ENCODE results near the gene KMT5B.
"Not testable (repeated sequence)": the region's sequence is repeated elsewhere in the genome, so short reads cannot be mapped to it uniquely, and the experiment has no call there.

Gene KMT5B

DNA sequence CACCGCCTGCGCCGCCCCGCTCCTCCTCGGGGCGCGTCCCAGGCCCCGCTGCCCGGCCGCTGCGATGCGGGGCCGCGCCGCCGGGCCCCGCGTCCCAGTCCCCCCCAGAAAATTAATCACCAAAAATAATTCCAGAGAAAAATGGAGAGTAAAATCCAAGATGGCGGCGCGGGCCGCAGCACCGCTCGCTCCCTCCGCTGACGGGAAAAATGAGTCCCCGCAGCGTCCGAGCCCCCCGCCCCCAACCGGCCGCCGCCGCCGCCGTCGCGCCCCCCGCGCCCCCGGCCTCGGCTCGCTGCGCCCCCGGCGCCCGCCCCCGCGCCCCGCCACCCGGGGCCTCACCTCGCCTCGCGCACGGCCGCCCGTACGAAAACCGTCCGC lies at the start of gene KMT5B:
TSS of gene KMT5B (minus strand) at position 162 of the 381 bp plus-strand sequence. CDS start 23,220 bp downstream, outside the sequence.
- peak; percentile 82 for DNase-seq (ENCODE audit: low read depth, low spot score)

DNA sequence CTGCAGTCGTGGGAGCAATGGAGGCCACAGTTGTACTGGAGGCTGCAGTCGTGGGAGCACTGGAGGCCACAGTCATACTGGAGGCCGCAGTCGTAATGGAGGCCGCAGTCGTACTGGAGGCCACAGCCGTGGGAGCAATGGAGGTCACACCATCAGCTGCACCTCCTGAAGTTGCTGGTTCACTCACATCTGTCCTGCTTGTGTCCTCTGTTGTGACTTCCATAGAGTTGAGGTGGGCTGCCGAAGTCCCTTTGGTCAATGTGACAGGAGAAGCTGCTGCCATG lies 49.4 kb upstream of the KMT5B start:
- DNase-seq (ENCODE audit: low read depth, low spot score), result no peak

DNA sequence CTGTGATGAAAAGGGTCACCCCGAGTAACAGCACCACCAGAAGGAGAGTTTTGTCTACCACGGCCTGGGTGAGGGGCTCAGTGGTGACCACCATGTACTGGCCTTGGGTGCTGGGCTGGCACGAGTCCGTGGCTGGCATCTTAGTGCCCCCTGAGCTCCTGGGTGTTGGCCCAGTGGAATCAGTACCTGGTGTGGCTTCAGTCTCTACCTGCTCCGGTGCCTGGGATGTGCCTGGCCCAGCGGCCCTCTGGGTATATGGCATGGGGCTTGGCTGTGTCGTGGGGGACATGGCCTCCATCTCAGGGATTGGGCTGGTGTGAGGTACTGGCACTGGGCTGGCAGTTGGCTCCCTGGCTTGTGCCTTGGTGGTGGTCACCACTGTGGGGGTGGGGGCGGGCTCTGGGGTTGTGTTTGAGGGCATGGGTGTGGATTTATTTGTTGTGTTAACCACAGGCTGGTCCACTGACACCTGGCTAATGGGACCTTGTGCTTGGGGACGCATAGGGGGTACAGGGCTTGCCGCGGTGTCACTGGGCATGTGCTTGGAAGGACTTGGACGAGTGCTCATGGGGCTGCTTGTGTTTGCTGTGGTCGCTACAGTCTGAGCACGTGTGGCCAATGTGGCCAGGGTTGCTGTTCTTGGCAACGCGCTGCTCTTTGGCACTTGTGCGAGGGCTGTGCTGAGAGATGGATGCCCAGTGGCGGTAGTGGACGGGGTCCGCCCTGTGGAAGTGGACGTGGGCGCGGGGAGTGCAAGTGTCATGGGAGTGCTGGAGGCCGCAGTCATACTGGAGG lies 48.9 kb upstream of the KMT5B start:
- DNase-seq (ENCODE audit: low read depth, low spot score), result no peak

DNA sequence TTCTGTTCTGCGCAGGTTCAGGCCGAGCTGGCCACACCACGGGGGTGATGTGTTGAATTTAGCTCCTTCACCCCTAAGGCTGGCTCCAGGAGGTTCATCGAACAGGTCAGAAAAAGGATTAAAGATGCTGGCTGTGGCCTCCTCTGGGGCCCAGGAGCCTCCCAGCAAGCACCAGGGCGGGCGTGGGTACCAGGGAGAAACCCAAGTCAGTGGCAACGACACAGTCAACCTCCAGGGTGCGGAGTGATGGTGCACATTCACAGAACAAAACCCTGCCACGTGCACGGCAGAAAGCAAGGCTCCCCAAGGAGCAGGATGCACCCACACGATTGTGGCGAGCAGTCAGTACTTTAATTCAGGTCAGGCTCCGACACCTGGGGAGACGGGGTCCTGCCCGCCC lies 47.9 kb upstream of the KMT5B start:
- DNase-seq (ENCODE audit: low read depth, low spot score), result no peak

DNA sequence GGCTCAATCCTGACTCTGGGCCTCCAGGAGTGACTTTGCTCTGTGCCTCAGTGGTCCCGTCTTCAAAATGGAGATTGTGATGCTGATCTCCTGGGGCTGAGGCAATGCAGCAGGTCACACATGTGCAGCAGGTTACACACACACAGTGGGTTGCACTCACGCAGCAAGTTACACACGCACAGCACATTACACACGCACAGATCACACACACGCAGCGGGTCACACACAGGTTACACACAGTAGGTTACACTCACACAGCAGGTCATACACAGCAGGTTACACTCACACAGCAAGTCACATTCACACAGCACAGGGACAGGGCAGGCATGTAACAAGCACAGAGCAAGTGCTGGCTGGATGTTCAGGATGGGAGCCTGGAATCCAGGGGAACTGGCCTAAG lies 47.4 kb upstream of the KMT5B start:
- DNase-seq (ENCODE audit: low read depth, low spot score), result no peak

DNA sequence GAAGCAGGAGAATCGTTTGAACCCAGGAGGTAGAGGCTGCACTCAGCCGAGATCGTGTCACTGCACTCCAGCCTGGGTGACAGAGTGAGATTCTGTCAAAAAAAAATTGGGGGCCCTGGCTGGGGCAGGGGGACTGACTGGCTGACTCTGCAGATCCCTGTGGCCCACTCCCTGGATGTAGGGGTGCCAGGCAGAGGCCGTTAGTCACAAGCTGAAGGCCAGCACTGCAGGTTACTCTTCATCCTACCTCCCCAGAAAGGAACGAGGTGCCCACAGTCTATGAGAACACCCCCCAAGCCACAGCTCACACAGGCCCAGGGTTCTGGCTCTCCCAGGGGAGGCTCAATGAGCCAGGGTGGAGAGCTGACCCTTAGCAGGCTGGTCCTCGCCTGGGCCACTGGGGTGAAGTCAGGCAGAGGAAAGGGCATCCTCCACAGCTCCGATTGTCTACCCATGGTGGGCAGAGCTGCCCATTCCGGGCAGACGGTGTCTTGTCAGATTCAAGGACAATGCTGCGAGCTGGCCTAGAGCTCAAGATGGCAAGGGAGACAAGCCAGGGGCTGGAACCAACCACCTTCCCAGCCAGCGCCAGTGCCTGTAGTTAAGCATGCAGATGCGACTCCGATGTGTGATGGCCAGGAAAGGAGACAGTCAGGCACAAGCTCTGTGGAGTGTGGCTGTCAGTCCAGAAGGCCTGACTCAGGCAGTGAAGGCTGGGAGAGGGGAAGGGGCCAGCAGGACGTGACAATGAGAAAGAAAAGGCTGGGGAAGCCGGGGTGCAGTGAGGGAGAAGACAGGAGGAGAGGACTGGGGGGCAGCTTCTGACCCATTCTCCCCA lies 46.2 kb upstream of the KMT5B start:
- no peak for DNase-seq (ENCODE audit: low read depth, low spot score)

DNA sequence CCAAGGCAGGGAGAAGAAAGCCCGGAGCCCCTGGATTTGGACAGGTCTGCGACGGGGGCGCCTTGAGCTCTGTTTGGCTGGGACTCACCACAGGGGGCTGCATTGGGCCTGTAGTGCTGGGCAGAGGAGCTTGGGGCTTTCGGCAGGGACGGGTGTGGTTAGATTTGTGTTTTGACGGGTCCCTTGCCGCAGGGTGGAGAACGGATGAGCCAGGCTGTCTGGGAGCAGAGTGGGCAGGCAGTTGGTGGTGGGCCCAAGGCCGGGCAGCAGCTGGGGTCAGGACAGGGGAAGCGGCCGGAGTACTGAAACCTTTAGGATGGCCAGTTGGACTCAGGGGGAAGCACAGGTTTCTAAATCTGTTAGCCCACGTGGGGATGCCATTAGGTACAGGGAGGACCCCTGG lies 45.3 kb upstream of the KMT5B start:
- DNase-seq (ENCODE audit: low read depth, low spot score), result no peak

DNA sequence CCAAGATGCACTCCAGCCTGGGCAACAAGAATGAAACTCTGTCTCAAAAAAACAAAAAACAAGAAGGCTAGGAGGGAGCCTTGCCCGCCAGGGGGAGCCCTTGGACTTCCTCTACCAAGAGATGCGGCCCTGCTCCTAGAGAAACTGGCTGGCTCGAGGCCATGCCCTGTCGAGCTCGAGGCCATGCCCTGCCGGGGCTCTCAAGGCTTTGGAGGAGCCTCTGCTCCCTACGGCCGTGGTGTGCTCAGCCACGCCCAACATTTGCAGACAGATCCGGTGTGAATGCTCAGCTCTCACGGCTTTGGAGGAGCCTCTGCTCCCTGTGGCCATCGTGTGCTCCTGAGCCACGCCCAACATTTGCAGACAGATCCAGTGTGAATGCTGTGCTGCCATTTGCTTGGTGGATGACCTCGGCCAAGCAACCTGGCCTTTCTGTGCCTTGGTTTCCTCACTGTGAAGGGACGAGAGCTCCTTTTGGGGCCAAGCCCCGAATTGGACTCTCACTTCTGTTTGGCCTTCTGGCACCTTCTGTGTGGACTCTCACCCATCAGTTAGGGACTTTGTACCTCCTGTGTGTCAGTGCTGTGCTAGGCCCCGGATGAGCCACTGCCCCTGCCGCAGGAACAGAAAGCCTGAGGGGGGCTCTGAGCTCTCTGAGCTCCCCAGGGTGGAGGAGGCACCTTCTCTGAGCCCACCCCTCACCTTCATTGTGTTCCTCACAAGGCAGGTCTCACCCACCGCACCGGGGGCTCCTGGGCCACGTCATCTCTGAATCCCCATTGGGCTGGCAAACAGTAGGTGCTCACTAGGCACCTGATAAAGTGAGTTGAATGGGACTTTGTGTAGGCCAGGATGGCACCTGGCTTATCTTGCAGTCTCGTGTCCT lies 44.6 kb upstream of the KMT5B start:
- DNase-seq (ENCODE audit: low read depth, low spot score), result peak; percentile 94

DNA sequence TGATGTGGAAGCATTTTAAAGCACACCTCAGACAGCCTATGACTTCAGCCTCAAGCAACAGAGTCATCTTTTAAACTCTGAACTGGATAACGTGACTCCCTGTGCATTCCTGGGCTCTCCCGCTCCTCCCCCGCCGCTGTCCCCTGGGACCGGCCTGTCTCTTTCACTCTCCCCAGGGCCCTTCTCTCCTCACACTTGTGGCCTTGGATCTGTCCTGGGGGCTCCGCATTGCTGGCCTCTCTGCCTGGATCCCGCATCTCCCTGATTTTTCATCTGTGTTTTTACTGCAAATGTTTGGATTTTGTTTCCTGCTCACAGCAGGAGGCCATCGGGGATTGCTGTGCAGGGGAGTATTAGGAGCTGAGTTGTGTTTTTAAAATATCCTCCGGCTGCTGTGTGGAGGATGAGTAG lies 43.2 kb upstream of the KMT5B start:
- peak; percentile 27 for DNase-seq (ENCODE audit: low read depth, low spot score)

DNA sequence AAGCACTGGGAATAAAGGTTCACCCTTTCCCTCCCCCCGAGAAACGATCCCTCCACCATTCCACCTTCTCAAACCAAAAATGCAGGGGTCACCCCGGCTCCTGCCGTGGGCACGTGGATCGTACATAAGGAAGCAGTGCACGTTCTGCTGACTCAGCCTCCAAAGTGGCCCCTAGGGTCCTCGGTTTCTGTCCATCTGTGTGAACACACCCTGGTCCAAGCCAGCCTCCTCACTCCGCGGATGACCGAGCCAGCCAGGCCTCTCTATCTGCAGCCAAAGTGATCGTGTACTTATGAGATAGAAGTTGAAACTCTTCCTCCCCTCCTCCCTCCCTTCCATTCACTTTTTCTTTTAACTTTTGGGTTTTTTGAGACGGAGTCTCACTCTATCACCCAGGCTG lies 42.4 kb upstream of the KMT5B start:
- no peak for DNase-seq (ENCODE audit: low read depth, low spot score)

DNA sequence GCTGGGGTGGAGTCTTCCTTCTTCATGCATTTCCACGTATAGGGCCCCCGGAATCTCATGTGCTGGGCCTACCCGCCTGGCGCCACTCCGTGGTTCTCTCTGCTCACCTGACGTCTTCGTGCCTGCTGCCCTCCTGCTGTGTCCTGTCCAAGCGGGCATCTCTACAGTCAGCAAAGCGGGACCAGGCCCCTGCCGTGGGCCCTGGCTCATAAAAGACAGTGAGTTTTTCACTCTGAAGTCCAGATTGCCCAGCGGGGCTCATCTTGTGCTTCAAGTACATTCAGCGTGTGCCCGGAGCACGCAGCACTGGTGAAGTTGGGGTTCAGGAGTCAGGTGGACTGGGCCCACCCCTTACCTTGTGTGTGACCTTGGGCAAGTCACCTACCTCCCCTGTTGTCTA lies 41.3 kb upstream of the KMT5B start:
- no peak for DNase-seq (ENCODE audit: low read depth, low spot score)

DNA sequence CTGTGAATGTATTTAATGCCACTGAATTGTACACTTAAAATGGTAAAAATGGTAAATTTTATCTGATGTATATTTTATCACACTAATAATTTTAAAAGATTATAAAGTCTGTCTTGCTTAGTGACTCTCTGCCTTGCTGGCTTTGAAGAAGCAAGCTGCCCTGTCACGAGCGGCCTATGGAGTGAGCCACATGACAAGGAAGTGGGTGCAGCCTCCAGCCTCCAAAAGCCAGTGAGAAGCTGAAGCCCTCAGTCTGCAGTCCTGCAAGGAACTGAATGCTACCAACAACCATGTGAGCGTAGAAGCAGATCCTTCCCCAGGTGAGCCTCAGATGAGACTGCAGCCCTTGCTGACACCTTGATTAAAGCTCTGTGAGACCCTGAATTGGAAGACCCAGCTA lies 38.7 kb upstream of the KMT5B start:
- DNase-seq (ENCODE audit: low read depth, low spot score), result no peak

DNA sequence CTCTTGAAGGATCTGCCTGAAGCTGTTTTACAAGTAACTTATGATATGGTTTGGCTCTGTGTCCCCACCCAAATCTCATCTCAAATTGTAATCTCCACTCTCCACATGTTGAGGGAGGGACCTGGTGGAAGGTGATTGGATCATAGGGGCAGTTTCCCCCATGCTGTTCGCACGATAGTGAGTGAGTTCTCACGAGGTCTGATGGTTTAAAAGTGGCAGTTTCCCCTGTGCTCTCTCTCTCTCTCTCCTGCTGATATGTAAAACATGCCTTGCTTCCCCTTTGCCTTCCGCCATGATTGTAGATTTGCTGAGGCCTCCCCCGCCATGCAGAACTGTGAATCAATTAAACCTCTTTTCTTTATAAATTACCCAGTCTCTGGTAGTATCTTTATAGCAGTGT lies 31.8 kb upstream of the KMT5B start:
- DNase-seq (ENCODE audit: low read depth, low spot score), result not testable (repeated sequence)

DNA sequence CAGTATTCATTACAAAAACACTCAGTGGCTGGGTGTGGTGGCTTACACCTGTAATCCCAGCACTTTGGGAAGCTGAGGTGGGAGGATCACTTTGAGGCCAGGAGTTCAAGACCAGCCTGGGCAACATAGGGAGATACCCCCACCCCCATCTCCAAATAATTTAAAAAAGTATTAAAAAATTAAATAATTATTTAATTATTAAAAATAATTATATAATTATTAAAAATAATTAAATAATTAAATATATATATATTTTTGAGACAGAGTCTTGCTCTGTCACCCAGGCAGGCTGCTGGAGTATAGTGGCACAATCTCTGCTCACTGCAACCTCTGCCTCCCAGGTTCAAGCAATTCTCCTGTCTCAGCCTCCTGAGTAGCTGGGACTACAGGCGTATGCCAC lies 30.8 kb upstream of the KMT5B start:
- DNase-seq (ENCODE audit: low read depth, low spot score), result not testable (repeated sequence)

DNA sequence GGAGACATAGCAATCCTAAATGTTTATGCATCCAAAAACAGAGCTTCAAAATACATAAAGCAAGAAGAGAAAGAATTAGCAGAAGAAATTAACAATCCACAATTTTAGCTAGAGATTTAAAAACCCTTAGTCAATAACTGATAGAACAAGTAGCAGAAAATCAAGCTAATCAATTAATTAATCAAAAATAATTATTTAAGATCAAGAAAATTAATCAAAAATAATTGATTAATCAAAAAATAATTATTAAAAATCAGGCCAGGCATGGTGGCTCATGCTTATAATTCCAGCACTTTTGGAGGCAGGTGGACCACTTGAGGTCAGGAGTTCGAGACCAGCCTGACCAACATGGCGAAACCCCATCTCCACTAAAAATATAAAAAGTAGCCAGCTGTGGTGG lies 29.5 kb upstream of the KMT5B start:
- DNase-seq (ENCODE audit: low read depth, low spot score), result no peak

DNA sequence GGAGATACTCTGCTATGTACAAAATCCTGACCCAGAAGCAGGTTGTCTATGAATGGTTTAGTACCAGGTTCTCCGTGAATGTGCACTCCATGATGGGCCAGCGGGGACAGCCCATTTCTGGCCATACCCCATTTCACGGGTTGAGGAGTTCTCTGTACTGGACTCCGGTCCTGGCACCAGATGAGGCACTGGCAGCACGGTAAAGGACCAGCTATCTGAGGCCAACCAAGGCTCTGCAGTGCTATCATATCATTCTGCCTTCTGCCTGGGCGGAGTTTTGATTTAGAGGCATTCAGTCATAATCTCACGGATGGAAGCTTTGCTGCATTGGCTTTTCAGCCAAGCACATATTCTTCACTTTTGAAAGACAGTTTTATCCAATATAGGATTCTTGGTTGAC lies 18.5 kb upstream of the KMT5B start:
- no peak for DNase-seq (ENCODE audit: low read depth, low spot score)

DNA sequence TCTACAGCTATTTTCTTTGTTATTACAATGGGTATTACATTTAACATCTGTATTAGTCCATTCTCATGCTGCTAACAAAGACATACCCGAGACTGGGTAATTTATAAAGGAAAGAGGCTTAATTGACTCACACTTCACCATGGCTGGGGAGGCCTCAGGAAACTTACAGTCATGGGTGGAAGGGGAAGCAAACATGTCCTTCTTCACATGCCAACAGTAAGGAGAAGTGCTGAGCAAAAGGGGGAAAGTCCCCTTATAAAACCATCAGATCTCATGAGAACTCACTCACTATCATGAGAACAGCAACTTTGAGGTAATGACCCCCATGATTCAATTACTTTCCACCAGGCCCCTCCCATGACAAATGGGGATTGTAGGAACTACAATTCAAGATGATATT lies 16.5 kb upstream of the KMT5B start:
- DNase-seq (ENCODE audit: low read depth, low spot score), result no peak

DNA sequence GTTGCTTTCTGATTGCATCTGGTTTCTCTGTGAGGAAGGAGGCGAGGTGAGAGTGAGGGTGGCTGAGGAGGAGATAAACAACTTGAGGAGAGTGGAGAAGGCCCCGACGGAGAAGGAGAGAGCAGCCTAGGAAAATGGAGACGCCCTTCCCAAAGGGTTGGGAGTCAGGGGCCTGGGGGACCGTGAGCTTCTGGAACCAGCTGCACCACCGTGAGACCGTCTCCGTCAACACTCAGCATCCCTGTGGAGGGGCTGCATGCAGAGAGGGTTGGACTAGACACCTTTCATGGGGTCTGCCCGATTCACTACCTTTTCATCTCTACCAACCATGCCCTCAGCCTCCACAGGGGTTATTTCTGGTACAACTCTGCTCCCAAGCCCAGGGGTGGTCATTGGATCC lies 13.3 kb upstream of the KMT5B start:
- no peak for DNase-seq (ENCODE audit: low read depth, low spot score)

DNA sequence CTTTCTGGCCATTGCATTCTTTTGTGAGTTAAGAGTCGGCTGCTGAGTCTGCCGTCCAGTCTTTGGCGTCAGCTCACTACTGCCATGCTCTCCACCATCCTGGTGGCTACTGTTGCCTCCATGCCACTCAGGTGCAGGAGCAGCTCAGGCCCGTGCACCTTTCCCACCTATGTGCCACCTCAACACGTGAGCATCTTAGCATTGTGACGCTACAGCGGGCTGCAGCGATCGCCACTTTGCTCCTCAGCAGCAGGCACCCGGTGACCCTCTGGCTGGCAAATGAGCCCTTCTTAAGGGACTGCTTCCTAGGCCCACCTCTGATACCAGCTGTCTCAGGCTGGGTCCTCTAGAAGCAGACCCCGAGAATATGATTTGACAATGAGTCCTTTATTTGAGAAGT lies 11.5 kb upstream of the KMT5B start:
- no peak for DNase-seq (ENCODE audit: low read depth, low spot score)

DNA sequence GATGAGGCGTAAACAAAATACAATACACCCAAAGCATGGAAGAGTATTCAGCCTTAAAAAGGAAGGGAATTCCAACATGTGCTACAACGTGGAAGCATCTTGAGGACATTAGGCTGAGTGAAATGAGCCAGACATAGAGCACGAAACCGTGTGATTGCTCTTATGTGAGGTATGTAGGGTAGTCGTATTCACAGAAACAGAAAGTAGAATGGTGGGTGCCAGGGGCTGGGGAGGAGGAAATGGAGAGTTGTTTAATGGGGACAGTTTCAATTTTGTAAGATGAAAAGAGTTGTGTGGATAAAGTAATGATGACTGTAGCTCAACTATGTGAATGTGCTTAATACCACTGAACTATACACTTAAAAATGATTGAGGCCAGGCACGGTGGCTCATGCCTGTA lies 10.2 kb upstream of the KMT5B start:
- DNase-seq (ENCODE audit: low read depth, low spot score), result no peak

DNA sequence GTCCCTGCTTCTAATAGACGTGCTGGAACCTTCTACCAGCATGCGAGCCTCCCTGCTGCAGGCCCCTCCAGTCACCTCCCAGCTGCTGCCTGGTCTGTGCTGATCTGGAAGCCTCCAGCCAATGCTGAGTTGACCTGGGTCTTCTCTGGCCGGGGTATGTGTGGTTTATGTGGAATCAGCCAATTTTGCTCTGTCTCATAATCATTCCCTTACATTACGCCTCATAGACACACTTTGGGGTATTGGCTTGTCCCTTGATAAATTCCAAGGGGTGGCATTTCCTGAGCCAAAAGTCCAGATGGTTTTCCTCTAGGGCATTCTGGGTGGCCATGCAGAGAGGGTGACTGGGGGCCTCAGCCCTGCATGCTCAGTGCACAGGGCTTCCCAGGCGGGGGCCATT lies 8.3 kb upstream of the KMT5B start:
- DNase-seq (ENCODE audit: low read depth, low spot score), result no peak

DNA sequence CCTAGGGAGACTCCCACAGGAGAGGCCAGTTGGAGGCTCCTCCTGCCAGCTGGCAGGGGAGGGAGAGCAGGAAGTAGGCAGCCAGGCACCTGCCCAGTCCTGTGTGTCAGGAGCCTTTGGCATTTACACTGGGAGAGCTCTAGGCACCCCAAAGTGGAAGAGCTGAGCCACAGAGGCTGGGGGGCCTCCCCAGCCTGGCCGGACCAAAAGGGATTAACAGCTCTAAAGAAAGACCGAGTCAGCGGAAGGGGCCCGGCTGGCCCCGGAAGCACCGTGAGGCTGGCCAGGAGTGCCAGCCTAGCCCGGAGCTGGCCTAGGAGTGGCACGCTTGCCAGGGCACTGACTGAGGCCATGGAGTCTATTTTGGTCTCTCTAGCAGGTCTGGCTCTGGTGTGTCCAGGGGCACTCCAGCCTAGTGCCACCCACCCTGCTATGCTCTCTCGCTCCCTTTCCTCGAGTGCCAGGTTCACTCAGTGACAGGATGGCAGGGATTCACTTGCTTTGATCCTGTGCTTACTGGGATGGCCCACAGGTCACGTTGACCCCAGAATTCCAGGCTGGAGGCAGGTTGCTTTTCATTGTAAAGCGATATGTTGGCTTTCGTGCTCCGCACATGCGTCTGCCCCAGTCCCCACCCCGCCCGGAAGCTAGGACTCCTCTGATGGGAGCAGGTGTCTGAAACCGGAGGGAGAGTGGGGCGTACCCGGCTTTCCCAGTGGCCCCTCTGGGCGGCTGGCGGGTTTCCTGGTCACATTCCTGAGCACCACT lies 3.3 kb upstream of the KMT5B start:
- no peak for DNase-seq (ENCODE audit: low read depth, low spot score)

All from astrocyte of the hippocampus (primary cell).